Measurements from ENCODE around the gene LRRC72. TPM values are rescaled to one million over a fixed set of nuclear protein-coding genes. Genes with fewer than 3 reads are reported as not detected.

Gene LRRC72
- total and polyA plus RNA-seq, 2 experiments from 2014 or later: not detected

DNA sequence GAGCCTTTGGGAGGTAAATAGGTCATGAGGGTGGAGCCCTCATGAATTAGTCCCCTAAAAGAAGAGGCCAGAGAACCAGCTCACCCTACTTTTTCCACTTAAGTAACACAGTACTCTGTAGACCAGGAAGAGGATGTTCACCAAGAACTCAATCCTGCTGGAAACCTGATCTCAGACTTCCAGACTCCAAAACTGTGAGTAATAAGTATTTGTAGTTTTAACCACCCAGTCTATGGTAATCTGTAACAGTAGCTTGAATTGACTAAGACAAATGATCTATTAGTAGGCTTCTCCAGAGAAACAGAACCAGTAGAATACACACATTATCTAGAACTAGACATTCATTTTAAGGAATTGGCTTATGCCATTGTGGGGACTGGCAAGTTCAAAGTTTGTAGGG lies 67.4 kb downstream of the LRRC72 start:
- Mint-ChIP-seq H3K4me1 (peaks cover 12% of the 10 kb centered on the region), H3K4me3 (no peak overlapping the region), H3K27me3 (ENCODE audit: insufficient read depth, low read depth, poor library complexity) (peaks cover 6% of the 10 kb centered on the region), H3K27ac (no peak overlapping the region), H3K36me3 (ENCODE audit: low read depth) (no peaks in the 10 kb centered on the region), H3K9me3 (no peaks in the 10 kb centered on the region)
- no peak for TF ChIP-seq EZH2 (IDR thresholded peaks at IDR 0.05; ENCODE audit: low read depth, unreplicated experiment)
- no peak for TF ChIP-seq ZNF114 (CRISPR knock-in tag; IDR thresholded peaks at IDR 0.05)
- TF ChIP-seq ZNF331 (CRISPR knock-in tag; IDR thresholded peaks at IDR 0.05; ENCODE audit: low read depth): no peak
- TF ChIP-seq POLR2AphosphoS5 (IDR thresholded peaks at IDR 0.05; ENCODE audit: low read depth): no peak
- TF ChIP-seq, protein P1, sequence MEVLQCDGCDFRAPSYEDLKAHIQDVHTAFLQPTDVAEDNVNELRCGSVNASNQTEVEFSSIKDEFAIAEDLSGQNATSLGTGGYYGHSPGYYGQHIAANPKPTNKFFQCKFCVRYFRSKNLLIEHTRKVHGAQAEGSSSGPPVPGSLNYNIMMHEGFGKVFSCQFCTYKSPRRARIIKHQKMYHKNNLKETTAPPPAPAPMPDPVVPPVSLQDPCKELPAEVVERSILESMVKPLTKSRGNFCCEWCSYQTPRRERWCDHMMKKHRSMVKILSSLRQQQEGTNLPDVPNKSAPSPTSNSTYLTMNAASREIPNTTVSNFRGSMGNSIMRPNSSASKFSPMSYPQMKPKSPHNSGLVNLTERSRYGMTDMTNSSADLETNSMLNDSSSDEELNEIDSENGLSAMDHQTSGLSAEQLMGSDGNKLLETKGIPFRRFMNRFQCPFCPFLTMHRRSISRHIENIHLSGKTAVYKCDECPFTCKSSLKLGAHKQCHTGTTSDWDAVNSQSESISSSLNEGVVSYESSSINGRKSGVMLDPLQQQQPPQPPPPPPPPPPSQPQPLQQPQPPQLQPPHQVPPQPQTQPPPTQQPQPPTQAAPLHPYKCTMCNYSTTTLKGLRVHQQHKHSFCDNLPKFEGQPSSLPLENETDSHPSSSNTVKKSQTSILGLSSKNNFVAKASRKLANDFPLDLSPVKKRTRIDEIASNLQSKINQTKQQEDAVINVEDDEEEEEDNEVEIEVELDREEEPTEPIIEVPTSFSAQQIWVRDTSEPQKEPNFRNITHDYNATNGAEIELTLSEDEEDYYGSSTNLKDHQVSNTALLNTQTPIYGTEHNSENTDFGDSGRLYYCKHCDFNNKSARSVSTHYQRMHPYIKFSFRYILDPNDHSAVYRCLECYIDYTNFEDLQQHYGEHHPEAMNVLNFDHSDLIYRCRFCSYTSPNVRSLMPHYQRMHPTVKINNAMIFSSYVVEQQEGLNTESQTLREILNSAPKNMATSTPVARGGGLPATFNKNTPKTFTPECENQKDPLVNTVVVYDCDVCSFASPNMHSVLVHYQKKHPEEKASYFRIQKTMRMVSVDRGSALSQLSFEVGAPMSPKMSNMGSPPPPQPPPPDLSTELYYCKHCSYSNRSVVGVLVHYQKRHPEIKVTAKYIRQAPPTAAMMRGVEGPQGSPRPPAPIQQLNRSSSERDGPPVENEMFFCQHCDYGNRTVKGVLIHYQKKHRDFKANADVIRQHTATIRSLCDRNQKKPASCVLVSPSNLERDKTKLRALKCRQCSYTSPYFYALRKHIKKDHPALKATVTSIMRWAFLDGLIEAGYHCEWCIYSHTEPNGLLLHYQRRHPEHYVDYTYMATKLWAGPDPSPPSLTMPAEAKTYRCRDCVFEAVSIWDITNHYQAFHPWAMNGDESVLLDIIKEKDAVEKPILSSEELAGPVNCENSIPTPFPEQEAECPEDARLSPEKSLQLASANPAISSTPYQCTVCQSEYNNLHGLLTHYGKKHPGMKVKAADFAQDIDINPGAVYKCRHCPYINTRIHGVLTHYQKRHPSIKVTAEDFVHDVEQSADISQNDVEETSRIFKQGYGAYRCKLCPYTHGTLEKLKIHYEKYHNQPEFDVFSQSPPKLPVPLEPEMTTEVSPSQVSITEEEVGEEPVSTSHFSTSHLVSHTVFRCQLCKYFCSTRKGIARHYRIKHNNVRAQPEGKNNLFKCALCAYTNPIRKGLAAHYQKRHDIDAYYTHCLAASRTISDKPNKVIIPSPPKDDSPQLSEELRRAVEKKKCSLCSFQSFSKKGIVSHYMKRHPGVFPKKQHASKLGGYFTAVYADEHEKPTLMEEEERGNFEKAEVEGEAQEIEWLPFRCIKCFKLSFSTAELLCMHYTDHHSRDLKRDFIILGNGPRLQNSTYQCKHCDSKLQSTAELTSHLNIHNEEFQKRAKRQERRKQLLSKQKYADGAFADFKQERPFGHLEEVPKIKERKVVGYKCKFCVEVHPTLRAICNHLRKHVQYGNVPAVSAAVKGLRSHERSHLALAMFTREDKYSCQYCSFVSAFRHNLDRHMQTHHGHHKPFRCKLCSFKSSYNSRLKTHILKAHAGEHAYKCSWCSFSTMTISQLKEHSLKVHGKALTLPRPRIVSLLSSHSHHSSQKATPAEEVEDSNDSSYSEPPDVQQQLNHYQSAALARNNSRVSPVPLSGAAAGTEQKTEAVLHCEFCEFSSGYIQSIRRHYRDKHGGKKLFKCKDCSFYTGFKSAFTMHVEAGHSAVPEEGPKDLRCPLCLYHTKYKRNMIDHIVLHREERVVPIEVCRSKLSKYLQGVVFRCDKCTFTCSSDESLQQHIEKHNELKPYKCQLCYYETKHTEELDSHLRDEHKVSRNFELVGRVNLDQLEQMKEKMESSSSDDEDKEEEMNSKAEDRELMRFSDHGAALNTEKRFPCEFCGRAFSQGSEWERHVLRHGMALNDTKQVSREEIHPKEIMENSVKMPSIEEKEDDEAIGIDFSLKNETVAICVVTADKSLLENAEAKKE (CRISPR knock-in tag; IDR thresholded peaks at IDR 0.05): no peak
- TF ChIP-seq, protein P2, sequence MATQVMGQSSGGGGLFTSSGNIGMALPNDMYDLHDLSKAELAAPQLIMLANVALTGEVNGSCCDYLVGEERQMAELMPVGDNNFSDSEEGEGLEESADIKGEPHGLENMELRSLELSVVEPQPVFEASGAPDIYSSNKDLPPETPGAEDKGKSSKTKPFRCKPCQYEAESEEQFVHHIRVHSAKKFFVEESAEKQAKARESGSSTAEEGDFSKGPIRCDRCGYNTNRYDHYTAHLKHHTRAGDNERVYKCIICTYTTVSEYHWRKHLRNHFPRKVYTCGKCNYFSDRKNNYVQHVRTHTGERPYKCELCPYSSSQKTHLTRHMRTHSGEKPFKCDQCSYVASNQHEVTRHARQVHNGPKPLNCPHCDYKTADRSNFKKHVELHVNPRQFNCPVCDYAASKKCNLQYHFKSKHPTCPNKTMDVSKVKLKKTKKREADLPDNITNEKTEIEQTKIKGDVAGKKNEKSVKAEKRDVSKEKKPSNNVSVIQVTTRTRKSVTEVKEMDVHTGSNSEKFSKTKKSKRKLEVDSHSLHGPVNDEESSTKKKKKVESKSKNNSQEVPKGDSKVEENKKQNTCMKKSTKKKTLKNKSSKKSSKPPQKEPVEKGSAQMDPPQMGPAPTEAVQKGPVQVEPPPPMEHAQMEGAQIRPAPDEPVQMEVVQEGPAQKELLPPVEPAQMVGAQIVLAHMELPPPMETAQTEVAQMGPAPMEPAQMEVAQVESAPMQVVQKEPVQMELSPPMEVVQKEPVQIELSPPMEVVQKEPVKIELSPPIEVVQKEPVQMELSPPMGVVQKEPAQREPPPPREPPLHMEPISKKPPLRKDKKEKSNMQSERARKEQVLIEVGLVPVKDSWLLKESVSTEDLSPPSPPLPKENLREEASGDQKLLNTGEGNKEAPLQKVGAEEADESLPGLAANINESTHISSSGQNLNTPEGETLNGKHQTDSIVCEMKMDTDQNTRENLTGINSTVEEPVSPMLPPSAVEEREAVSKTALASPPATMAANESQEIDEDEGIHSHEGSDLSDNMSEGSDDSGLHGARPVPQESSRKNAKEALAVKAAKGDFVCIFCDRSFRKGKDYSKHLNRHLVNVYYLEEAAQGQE (IDR thresholded peaks at IDR 0.05; ENCODE audit: unreplicated experiment): no peak
- no peak for TF ChIP-seq STAT1 (IDR thresholded peaks at IDR 0.05; ENCODE audit: unreplicated experiment)
- TF ChIP-seq EZH2phosphoT487 (IDR thresholded peaks at IDR 0.05; ENCODE audit: unreplicated experiment): no peak
- TF ChIP-seq, protein P3, sequence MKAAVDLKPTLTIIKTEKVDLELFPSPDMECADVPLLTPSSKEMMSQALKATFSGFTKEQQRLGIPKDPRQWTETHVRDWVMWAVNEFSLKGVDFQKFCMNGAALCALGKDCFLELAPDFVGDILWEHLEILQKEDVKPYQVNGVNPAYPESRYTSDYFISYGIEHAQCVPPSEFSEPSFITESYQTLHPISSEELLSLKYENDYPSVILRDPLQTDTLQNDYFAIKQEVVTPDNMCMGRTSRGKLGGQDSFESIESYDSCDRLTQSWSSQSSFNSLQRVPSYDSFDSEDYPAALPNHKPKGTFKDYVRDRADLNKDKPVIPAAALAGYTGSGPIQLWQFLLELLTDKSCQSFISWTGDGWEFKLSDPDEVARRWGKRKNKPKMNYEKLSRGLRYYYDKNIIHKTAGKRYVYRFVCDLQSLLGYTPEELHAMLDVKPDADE (IDR thresholded peaks at IDR 0.05): no peak
- TF ChIP-seq, protein P4, sequence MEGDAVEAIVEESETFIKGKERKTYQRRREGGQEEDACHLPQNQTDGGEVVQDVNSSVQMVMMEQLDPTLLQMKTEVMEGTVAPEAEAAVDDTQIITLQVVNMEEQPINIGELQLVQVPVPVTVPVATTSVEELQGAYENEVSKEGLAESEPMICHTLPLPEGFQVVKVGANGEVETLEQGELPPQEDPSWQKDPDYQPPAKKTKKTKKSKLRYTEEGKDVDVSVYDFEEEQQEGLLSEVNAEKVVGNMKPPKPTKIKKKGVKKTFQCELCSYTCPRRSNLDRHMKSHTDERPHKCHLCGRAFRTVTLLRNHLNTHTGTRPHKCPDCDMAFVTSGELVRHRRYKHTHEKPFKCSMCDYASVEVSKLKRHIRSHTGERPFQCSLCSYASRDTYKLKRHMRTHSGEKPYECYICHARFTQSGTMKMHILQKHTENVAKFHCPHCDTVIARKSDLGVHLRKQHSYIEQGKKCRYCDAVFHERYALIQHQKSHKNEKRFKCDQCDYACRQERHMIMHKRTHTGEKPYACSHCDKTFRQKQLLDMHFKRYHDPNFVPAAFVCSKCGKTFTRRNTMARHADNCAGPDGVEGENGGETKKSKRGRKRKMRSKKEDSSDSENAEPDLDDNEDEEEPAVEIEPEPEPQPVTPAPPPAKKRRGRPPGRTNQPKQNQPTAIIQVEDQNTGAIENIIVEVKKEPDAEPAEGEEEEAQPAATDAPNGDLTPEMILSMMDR (conservative IDR thresholded peaks at IDR 0.05; ENCODE audit: low read depth in 2 of 2): no peak
- TF ChIP-seq CREB1 (CRISPR knock-in tag; IDR thresholded peaks at IDR 0.05; ENCODE audit: low read depth): no peak
- no peak for TF ChIP-seq NANOG (IDR thresholded peaks at IDR 0.05; ENCODE audit: borderline replicate concordance)
- TF ChIP-seq JUNB (IDR thresholded peaks at IDR 0.05; ENCODE audit: unreplicated experiment): no peak
- no peaks in the 10 kb centered on the region for H3F3A ChIP-seq (replicated peaks; ENCODE audit: low read depth)
- H3K27me3 ChIP-seq (ENCODE audit: insufficient read depth): no peaks in the 10 kb centered on the region
- H3K27ac ChIP-seq (ENCODE audit: low read depth): no peak overlapping the region
- H4K20me1 ChIP-seq (replicated peaks; ENCODE audit: insufficient read depth): no peaks in the 10 kb centered on the region
- no peak overlapping the region for H3K4me3 ChIP-seq
- no peak for ATAC-seq
- H3K79me2 ChIP-seq (replicated peaks; ENCODE audit: insufficient read depth): no peaks in the 10 kb centered on the region
- H3K4me2 ChIP-seq: no peak overlapping the region
- peaks cover 4% of the 10 kb centered on the region; the same call in 1 of the 2 replicates for H3K4me1 ChIP-seq (ENCODE audit: insufficient read depth)
- DNase-seq (ENCODE audit: low spot score): no peak
- peaks cover 10% of the 10 kb centered on the region; the same call in 1 of the 2 replicates for H3K9me2 ChIP-seq (ENCODE audit: insufficient read depth)
- H3K36me3 ChIP-seq (ENCODE audit: insufficient read depth): no peaks in the 10 kb centered on the region
- no peak overlapping the region for H2AFZ ChIP-seq
